KOPT-K1 (cell line): Measurements from ENCODE around the gene RHOU.

Experiments
- H3K27ac ChIP-seq: fragments of 200-600 bp; sonication (generic); 2 replicates; pipeline ENCODE4 v1.5.1; 2016; ENCODE audit warnings: antibody characterized with exemption, mild to moderate bottlenecking, low read depth, low read length; ENCODE audit not compliant: poor library complexity, severe bottlenecking
- H3K36me3 ChIP-seq: fragments of 200-600 bp; sonication (generic); 2 replicates; pipeline ENCODE4 v1.5.1; 2017; ENCODE audit warnings: antibody characterized with exemption, mild to moderate bottlenecking, low read length, moderate library complexity; ENCODE audit not compliant: insufficient read depth
- H3K9me3 ChIP-seq: fragments of 200-600 bp; sonication (generic); 2 replicates; pipeline ENCODE4 v1.5.1; 2017; ENCODE audit warnings: antibody characterized with exemption, low read length, mild to moderate bottlenecking; ENCODE audit not compliant: insufficient read depth, poor library complexity, severe bottlenecking

The RHOU gene

GRCh38 chr1:228748029-228748428, 12.8 kb downstream of the RHOU start:
- no peaks in the 10 kb centered on the region for H3K9me3 ChIP-seq
- peaks cover 16% of the 10 kb centered on the region for H3K36me3 ChIP-seq
- H3K27ac ChIP-seq = no peak overlapping the region

- H3K9me3 ChIP-seq = no peaks in the 10 kb centered on the region
- H3K27ac ChIP-seq = no peak overlapping the region
- peaks cover 12% of the 10 kb centered on the region for H3K36me3 ChIP-seq
Measured at GRCh38 chr1:228748431-228748830, 13.2 kb downstream of the RHOU start.

DNA sequence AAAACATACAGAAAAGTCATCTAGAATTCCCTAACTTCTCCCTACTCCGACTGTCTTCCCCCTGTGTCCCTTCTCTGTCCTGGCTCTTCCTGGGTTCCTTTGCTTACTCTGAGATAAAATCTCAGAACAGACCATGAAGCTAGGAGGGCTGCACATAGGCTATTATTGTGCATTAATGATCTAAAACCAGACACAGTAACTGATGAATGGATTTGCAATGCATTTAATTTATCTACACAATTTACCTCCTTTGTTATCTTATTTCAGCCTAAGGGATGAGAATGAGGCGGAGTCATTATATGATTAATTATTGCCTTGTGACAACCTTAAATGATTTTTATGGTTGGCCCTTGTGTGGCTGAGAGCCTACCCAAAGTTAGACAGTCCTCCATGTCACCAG, 14.5 kb downstream of the RHOU start:
- H3K27ac ChIP-seq = no peak overlapping the region
- H3K9me3 ChIP-seq = no peaks in the 10 kb centered on the region
- H3K36me3 ChIP-seq = no peaks in the 10 kb centered on the region

DNA sequence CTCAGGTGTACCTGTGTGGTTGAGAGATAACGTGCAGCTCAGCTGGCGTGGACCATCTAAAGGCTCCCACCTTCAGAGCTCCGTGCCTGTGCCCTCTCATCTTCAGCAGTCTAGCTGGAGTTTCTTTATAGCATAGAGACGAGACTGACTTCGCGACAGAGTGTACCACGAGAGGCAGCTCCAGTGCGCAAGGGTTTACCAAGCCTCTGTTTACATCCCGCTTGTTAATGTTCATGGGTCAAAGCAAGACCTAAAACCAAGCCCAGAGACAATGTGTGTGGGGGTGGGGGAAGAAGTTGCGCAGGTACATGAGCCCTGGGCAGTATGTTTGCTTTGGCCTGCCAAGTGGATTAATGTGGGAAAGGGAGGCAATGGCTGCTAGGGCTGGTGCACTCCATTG, 15.6 kb downstream of the RHOU start:
- Histone ChIP-seq H3K27ac (no peak overlapping the region), H3K9me3 (no peaks in the 10 kb centered on the region), H3K36me3 (no peaks in the 10 kb centered on the region)

GRCh38 chr1:228751360-228752098, 16.2 kb downstream of the RHOU start:
- Histone ChIP-seq H3K9me3 (no peaks in the 10 kb centered on the region), H3K27ac (no peak overlapping the region), H3K36me3 (no peaks in the 10 kb centered on the region)

DNA sequence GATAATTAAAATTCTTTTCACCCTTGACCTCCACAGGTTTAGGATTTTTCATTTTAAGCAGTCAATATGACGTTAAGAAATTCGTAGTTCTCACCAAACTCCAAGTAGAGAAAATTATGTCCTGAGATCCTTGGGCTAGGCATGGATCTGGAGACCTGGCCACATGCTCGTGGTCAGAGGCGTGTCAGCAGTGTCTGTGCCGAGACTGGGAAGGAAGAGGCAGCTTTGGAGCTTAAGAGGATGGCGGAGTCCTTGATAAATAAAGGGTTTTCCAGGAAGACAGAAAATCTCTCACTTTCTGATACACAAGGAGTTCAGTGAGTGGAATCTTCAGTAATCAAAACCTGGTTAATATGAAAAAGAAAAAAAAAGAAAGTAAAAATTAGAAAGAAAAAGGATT, 17.0 kb downstream of the RHOU start:
- H3K27ac ChIP-seq = no peak overlapping the region
- no peaks in the 10 kb centered on the region for H3K36me3 ChIP-seq
- H3K9me3 ChIP-seq = no peaks in the 10 kb centered on the region

- Histone ChIP-seq H3K9me3 (no peaks in the 10 kb centered on the region), H3K27ac (no peak overlapping the region), H3K36me3 (no peaks in the 10 kb centered on the region)
Measured at GRCh38 chr1:228752675-228753265, 17.5 kb downstream of the RHOU start.

DNA sequence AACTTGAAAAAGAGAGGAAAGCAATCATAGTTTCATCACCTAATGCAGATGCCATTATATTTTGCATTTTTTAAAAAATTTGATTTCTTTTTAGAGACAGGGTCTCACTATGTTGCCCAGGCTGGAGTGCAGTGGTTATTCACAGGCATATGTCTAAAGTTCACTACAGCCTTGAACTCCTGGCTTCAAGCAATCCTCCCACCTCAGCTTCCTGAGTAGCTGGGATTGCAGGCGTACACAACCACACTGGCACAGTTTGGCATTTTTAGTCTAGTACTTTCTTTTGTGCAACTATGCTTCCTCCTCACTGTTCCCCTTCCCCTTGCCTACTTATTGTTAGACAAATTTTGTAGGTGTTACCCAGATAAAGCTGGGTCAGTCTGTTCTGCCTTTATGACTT, 18.0 kb downstream of the RHOU start:
- H3K9me3 ChIP-seq = no peaks in the 10 kb centered on the region
- H3K36me3 ChIP-seq = no peaks in the 10 kb centered on the region
- no peak overlapping the region for H3K27ac ChIP-seq

- no peaks in the 10 kb centered on the region for H3K9me3 ChIP-seq
- H3K27ac ChIP-seq = no peak overlapping the region
- H3K36me3 ChIP-seq = no peaks in the 10 kb centered on the region
Measured at GRCh38 chr1:228753786-228754360, 18.6 kb downstream of the RHOU start.

DNA sequence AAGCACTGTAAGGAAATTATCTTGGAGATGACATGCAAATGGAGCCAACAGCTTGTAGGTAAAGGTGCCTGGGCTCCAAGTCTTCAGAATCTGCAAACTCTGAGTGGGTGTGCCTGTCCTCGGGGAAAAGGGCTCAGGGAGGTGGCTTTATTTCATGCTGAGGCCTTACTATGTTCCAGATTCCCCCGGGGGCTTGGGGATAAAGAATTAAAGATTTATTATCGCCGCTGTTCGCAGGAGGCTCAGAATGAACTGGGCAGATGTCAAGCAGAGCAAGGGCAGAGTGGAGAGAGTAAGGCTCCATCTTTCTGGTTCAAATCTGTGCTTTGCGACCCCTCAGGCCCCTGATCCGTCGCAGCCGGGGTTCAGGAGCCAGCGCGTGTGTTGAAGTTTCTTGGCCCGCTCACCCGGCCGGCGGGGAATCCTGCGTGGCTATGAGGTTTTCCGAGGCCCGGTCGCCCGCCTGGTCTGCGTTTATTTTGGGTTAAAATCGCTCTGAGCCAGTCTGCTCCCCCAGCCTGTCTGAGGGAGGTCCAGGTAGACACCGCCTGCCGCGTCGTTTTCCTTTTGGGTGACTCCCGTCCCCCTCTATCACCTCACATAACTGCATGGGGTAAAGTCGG, 19.5 kb downstream of the RHOU start:
- Histone ChIP-seq H3K36me3 (no peaks in the 10 kb centered on the region), H3K9me3 (no peaks in the 10 kb centered on the region), H3K27ac (no peak overlapping the region)

DNA sequence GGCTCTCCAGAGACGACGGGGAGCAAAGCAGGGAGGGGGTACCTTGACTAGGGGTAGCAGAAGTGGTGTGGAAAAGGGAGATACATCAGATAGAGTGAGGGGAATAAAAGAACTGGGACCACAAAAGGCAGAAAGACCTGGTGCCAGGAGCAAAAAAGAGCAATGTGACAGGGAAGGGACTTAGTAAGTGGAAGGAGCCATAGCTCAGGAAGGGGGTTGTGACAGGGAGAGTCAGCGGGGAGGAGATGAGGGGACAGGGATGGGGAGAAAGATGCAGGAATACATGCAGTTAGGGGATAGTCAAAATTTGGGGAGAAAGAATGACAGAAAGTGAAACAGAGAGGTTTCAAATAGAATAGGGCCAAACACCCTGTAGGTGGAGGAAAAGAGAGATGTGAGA, 20.5 kb downstream of the RHOU start:
- Histone ChIP-seq H3K27ac (no peak overlapping the region), H3K9me3 (no peaks in the 10 kb centered on the region), H3K36me3 (no peaks in the 10 kb centered on the region)

DNA sequence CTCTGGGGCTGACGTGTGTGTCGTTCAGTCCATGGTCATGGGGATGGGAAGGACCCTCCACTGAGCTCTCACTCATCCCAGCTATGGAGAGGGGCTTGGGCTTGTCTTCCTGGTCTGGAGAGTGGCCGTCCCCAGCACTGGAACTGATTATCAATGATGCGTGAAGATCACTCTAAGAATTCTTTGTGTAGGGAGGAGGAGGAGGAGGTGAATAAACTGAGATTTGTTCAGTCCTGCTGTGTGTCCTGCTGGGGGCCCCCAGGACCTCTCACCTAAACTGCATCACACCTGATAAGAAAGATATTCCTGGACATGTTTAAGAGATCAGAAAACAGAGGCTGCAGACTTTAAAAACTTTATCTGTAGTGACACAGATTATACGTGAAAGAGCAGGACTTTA, 21.2 kb downstream of the RHOU start:
- no peaks in the 10 kb centered on the region for H3K36me3 ChIP-seq
- H3K27ac ChIP-seq = no peak overlapping the region
- H3K9me3 ChIP-seq = no peaks in the 10 kb centered on the region

DNA sequence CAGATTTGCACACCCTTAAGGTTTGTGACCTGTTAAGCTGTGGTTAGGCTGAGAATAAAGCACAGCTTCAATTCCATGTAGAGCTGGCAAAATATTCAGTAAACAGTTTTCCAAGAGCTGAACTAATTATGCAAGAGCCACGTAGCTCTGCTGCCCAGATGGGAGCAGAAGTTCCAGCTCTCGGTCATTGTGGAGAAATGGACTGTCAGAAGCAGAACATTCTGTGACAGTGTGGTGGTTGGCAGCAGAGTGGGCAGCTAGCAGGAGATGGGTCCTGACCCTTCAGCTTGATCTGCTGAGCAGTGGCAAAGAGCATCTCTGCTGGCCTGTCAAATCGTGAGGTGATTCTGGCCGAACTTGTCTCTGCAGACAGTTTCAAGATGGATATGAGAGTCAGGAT, 23.2 kb downstream of the RHOU start:
- H3K9me3 ChIP-seq = no peaks in the 10 kb centered on the region
- no peak overlapping the region for H3K27ac ChIP-seq
- H3K36me3 ChIP-seq = no peaks in the 10 kb centered on the region

DNA sequence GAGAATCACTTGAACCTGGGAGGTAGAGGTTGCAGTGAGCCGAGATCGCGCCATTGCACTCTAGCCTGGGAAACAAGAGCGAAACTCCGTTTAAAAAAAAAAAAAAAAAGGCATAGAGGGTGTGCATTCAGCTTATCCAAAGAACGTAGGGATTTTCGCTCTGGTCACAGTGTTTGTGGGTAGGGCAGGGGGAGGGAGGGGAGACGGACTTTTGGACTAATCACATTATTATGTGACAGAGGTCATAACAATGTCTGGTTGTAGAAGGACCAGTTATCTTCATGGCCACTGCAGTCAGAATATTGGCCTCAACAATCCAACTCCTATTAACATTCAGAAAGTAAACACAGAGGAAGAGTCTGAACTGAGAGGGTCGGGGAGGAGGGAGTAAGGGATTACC, 25.7 kb downstream of the RHOU start:
- Histone ChIP-seq H3K36me3 (no peaks in the 10 kb centered on the region), H3K9me3 (no peaks in the 10 kb centered on the region), H3K27ac (no peak overlapping the region)

GRCh38 chr1:228763561-228763960, 28.3 kb downstream of the RHOU start:
- H3K36me3 ChIP-seq = no peaks in the 10 kb centered on the region
- no peaks in the 10 kb centered on the region for H3K9me3 ChIP-seq
- no peak overlapping the region for H3K27ac ChIP-seq
